KG1 (cell line): ENCODE results near the gene CFAP92.
A peak's percentile ranks its signal among the peaks of the same experiment; 100 is the strongest.
"Not testable (repeated sequence)": the region's sequence is repeated elsewhere in the genome, so short reads cannot be mapped to it uniquely, and the experiment has no call there.

Experiments
- DNase-seq: peaks from one replicate; lab custom pipeline; 2025; lab: John Stamatoyannopoulos, UW

The CFAP92 gene

DNA sequence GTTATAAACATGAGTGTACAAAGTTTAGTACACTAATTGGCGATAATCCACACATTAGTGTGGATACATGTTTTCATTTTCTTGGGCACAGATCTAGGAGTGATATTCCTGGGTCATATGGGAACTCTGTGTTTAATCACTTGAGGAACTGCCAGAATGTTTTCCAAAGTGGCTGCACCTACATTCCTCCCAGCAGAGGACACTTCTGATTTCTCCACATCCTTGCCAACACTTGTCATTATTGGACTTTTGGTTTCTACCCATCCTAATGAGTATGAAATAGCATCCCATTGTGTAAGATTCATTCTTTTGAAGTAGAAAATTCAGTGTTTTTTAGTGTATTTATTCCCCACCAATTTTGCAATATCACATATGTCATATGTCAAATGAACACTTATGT is 53.6 kb downstream of the CFAP92 start:
- no peak for DNase-seq

DNA sequence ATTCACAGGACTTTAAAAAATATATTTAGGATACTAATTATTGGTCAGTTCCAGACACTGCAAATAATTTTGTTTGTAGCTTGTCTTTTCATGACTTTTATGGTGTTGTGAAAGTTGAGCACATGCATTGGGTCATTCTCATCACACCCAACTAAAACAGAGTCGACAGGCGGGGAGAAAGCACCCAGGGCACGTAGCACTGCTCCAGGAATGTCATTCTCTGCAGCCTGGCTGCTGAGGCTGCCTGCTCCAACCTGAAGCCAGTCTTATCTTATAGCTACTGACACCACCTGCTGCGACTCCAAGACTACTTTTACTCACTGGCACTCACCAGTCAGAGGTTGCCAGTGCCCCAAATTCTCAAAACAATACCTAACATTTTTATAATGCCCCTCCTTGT is 57.5 kb downstream of the CFAP92 start:
- DNase-seq = no peak

DNA sequence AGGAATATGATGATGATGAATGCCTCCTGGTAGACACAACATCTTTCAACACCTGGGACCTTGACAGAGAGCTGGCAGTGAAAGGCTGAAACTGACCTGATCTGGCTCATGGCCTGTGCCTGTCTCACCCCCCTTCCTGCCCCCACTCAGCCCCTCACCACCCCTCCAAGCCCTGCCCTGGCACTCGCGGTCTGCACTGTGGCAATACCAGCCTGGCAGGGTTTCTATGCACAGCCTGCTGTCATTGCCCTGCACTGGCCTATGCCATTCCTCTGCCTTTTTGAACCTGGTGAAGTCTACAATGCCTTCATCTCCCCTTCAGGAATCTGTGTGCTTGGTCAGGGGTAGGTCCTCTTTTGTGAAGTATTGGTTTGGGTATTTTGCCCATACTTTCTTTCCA is 58.0 kb downstream of the CFAP92 start:
- DNase-seq = no peak

DNA sequence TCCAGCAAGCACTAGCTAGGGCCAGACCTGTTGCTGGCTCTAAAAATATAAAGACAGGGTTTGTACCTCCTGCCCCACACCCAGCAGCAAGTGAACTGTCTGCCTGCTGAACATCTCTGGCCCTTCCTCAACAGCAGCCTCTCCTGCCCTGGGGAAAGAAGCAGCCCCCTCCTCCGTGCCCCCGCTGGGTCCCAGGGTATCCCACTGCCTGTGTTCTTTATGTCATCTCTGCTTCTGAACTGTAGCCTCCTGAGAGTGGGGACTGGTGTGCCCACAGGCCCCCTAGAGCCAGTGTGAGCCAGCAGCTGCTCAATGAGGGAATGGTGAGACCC is 60.0 kb downstream of the CFAP92 start:
- DNase-seq = no peak

DNA sequence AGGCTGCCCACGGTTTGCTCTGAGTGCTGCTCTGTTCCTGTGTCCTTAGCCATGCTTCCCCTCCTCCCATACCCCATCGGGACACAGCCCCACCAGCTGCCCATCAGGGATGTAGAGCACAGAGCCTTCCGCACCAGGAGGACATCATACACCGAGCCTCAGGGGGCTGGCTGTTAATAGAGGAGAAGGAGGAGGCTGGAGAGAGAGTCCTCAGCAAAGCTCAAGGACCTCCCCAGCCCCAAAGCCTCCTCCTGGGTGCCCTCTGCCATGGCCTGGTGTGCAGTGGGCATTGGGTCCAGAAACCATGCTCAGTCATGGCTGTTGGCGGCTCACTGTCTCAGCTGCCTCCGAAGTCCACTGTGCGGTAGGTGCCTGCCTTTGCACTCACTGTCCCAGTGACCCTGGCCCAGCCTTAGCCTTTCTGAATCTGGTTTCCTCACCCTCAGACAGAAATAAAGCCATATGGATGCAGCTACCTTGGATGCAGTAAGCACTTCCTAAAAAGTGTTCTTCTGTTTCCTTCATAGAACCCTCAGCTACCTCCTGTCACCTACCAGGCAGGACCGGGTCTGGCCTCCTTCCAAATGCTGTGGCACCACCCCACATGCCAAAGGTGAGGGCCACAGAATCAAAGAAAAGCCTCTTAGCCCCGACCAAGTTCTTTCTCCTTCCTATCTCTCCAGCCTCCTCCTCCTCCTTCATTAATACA is 60.5 kb downstream of the CFAP92 start:
- no peak for DNase-seq

DNA sequence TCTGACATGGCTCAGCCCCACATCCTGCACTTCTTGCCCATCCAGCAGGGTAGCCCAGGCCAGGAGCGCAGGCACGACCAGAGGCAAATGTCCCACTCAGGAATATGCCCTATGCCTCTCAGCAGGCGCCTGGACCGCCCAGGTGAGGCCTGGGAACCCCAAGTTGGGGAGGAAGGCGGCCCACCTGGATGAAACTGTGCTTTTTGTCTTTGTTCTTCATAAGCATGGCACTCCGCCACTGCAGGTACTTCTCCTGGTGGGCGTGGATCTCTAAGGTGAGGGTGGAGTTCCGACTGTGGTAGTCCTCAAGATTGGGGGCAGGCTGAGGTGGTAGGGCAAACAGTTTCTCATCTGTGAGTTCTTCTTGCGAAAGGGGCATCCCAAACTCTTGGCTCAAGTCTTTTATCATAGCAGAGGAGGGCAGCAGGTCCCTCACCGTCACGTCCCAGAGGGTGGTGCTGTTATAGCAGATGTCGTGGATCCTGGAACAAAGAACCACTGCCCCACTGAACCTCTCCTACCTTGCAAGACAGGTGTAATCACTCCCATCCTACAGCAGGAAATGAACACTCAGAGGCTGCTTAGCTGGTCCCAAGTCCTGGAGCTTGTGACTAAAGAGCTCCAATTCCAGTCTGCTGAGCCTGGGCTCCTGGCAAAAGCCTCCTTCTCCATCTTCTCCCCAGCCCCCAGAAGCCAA is 61.2 kb downstream of the CFAP92 start:
- DNase-seq = no peak

DNA sequence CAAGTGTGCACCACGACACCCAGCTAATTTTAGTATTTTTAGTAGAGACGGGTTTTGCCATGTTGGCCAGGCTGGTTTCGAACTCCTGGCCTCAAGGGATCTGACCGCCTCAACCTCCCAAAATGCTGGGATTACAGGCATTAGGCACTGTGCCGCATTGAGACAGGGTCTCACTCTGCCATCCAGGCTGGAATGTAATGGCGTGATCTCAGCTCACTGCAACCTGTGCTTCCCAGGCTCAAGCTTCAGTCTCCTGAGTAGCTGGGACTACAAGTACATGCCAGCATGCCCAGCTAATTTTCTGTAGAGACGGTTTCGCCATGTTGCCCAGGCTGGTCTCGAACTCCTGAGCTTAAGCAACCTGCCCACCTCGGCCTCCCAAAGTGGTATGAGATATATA is 62.8 kb downstream of the CFAP92 start:
- DNase-seq = no peak

DNA sequence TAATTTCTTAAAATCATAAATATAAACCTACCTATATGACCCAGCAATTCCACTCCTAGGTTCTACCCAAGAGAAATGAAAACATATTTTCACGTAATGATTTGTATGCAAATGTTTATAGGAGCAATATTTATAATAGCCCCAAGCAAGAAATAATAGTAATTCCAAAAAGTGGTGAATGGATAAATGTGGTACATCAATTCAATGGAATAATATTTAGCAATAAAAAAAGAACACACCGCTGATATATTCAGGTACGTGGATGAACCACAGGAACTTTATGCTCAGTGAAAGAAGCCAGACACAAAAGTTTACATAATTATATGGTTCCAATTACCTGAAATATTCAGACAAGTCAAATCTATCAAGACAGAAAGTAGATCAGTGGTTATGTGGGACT is 64.5 kb downstream of the CFAP92 start:
- DNase-seq = no peak

DNA sequence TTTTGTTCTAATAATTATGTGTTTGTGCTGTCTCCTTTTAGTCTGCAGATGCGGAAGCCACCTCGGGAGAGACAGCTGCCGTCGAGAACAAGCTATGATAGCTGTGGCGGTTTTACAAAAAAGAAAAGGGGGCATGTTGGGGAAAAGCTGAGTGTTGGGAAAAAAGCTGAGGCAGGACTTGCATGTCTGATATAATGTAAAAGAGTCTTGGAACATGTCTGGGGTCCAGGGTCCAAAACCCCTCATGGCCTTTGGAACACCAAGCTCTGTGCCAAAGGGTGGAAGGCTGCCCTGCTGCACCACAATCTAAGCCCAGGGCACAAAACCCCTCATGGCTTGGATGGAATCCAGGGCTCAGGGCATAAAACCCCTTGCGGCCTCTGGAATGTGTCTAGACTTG is 69.9 kb downstream of the CFAP92 start:
- not testable (repeated sequence) for DNase-seq

DNA sequence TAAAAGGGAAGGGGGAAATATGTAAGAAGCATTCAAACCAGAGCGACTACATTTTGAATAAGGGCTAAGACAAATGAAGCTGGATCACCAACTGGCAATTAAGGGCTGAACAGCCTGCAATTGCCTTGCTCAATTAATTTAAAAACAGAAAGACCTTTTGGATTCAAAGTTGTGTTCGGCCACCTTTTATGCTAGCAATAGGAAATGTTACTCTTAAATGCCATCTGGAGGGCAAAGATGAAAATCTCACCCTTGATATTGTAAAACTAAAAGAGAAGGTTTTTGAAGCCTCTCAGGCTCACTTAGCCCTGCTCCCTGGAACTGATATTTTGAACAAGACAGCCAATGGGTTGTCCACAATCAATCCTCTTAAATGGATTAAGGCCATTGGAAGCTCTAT is 70.3 kb downstream of the CFAP92 start:
- no peak for DNase-seq

DNA sequence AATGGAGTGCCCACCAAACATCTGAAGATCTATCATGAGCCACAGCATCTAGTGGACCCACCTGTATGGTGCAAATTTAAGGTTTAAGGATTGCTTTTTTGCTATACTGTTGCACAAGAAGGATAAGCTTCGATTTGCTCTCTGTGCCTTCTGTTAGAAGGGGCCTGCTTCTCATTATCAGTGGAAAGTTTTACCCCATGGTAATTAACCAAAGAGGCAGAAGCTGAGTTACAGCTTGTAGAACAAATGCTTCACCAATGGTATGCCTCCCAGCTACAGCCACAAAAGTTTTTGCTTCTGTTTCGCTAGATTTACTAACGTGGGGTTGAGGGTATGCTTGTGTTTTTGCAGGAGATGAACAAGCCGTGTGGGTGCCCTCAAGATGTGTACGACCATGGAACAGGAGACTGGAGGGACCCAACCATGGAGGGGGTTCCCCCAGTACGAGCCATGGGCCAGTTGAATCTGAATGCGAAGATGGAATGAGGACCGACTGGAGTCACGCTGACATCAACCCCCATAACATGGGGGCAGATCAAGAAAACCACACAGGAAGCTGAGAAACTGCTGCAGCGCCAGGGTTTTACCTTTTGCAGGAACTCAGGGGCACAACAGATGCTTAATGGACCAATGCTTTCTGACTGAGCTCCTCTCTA is 70.9 kb downstream of the CFAP92 start:
- DNase-seq = peak; percentile 15

DNA sequence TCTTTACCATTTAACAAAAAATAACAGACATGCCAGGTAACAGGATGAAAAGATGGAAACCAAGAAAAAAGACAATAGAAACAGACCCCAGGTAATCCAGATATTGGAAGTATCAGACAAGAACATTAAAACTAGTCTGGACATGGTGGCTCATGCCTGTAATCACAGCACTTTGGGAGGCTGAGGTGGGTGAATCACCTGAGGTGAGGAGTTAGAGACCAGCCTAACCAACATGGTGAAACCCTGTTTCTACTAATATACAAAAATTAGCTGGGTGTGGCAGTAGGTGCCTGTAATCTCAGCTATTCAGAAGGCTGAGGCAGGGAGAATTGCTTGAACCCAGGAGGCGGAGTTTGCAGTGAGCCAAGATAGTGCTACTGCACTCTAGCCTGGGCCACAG is 73.9 kb downstream of the CFAP92 start:
- DNase-seq = no peak

DNA sequence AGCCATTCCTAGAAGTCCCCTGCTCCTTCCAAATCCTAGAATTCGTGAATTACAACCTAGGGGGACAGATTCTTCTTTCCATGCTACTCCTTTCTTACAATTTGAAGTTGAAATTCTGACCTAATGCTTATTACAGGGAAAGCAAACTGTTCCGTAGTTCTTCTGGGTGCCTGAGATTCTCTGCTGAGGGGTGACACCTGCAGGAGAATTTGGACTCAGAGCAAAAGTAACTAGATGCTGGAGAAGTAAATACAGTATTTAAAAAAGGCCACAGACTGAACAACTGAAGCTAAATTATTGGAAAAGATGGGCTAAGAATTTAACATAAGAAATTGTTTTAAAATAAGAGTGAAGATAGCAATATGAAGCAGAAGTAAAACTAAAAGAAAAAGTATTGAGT is 76.6 kb downstream of the CFAP92 start:
- DNase-seq = no peak

DNA sequence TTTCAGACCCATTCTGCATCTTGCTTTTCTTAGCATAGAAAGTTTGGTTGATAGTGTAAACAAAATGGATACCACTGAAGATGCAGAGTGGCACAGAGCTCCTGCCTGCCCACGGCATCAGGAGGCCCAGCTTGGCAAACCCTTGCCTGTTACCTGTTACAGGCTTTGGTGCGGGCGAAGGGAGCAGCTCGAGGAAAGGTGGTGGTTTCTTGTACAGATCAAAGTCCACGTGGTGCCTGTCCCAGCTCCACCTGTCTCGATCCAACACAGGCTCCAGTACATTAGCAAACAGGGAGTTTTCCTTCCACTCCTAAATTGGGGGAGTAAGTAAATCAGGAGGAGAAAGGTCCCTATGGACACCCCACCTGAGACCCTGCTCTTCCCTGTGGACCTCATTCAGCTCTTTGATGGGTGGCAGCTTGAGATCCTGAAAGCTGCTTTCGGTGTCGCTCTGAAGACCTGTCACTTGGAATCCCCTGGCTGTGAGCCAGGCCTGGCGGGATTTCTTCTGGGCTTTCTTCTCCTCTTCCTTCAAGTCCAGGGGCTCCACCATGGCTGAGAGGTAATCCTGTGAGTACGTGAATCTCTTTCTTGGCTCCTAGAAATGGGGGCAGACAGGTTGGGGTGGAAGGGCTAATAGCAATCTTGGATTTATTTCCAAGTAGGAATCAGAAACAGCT is 78.8 kb downstream of the CFAP92 start:
- DNase-seq = no peak

DNA sequence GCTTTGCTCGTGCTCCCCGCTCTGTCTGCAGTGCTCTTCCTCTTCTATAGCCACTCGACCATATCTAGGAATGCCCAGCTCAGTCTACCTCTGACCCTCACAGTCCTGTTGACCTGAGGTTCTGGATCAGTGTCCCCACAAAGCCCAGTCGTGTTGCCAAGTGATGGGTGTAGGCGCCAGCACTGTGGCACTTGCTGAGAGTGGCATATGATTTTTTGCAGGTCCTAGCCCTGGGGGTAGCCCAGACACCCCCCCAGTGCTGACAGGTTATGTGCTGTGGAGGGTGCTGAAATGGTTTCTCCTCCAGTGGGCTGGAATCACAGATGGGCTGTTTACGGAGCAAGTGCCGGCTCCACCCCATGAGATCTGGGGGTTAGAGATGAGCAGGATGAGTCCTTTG is 82.0 kb downstream of the CFAP92 start:
- DNase-seq = no peak

DNA sequence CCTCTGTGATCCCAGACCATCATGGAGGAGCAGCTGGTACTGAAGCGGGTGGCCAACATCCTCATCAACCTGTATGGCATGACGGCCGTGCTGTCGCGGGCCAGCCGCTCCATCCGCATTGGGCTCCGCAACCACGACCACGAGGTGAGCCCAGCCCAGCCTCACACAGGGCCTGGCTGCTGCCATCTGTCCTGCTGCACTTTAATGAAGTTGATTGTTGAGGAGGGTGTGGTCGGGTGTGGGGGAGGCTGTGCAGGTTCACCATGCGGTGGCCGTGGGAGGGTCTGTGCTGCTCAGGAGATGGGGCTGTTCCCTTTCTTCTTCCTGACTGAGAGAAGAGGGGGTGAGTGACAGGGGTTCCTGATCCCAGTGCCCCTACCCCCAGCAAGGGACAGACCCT is 83.9 kb downstream of the CFAP92 start:
- no peak for DNase-seq

DNA sequence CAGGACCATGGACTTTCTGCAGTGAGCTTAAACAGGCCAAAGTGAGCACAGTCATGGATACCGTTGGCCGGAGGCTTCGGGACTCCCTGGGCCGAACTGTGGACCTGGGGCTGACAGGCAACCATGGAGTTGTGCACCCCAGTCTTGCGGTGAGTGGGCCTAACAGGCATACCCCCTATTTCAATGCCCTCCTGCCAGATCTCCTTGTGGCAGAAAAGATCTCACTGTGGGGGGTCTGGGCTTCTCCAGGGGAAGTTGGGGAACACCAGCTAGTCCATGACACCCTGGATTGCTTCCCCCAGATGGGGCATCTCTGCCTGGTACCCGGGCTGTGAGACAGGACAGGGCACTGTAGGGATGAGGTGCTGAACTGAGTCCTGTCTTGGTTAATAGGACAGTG is 84.9 kb downstream of the CFAP92 start:
- DNase-seq = no peak

DNA sequence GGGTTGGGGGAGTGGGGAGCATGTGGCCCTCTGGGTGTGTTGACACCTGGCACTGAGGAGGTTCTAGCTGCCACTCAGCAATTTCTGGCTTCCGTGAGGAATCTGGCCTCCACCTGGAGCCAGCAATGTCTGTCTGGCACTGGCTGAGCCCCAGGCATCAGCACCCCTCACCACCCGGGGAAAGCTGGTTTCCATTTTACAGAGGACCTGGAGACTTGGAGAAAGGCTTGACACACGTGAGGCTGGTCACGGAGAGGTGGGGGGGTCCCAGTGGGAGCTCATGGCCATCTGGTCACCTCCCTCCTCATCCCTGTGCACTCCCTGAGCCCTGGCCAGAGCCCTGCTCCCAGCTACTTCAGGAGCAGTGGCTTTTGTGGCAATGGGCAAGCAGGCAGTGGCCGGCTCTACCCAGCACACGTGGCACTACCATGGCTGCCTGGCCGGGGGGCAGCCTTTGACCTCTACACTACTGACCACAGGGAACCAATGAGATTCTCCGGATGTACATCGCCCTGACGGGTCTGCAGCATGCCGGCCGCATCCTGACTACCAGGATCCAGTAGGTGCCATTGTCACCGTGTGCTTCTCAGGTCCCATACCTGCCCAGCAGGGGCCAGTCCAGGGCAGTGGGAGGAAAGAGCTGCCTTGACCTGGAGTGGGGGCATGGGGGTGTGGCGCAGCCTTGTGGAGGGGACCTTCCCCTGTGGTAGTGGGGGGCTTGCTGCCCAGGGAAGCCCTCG is 86.0 kb downstream of the CFAP92 start:
- DNase-seq = no peak

DNA sequence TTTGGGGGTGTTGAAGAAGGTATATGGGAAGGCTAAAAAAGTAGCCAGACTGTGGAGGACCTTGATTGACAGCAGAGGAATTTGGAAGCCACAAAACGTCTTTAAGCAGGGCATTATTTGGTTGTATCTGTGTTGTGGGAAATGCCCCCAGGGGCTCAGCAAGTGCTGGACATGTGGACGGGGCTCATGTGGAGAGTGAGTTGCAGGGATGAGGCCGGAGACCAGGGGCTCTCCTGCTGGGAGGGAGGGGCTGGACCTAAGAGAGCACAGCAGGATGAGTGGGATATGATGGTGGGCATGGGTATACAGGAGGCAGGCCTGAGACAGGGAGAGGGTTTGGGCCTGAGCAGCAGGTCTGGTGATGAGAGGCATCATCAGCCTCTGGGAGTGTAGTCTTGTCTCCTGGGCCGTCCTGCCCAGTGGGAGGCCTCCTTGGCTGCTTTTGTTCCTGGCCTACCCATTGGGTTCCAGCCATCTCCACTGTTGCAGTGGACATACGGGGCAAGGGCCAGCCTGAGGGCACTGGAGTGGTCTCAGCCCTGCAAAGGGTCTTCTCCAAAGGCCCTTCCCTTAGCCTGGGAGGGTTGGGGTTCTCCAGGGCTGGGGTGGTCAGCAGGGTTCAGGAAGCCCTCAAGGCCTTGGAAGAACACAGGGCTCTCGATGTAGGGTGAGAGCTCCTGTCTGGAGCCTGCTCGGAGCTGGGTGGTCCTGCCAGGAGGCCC is 86.9 kb downstream of the CFAP92 start:
- DNase-seq = no peak

DNA sequence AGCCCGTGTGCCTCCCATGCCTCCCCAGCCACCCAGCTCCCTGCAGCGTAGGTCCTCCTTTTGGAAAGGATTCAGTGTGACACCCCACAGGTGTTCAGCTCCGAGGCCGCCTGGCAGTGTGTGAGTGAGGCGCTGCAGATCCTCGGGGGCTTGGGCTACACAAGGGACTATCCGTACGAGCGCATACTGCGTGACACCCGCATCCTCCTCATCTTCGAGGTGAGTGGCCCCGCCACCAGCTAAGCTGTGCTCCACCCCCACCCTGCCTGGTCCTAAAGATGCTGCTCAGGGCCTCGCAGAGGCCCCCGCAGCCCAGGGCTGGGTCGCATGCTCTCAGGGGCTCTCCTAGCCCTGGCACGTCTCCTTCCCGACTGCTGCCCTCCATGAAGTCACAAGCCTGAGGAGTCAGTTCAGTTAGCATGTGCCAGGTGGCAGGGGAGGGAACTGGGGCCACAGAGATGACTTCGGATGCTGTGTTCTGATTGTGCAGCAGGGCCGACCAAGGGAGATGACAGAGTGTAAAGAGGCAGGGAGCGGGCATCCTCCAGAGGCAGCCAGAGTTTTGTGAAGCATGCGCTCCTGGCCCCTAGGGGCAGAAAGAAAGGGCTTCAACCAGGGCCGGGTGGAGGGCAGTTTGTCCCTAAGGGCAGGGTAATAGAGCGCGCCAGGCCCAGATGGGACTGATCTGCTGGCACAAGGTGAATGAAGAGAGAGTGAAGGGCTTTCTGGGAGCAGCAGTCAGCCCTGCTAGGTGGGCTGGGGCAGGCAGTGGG is 87.7 kb downstream of the CFAP92 start:
- no peak for DNase-seq

DNA sequence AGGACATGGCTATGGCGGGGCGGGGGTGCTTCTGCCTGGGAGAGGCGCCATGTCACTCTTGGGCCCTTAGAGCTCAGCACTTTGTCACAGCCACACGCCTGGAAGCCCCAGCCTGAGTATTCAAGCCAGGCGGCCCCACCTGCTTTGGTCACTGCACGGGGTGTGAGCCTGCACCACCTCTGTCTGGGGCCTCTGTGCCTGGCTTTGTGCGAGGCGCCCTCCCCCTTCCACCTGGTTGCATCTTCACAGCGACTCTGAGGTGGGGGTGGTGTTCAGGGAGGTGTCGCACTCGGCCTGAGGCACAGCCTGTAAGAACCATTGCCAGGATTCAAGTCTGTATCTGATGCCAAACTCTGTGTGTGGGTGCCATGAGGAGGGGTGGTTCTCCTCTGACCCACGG is 90.4 kb downstream of the CFAP92 start:
- DNase-seq = no peak
